Measurements from ENCODE around the gene SQSTM1. TPM values are rescaled to one million over a fixed set of nuclear protein-coding genes. Genes with fewer than 3 reads are reported as not detected.

SQSTM1 gene
- total and polyA plus RNA-seq, 4 donors, result 127 to 330 (median 256) TPM

DNA sequence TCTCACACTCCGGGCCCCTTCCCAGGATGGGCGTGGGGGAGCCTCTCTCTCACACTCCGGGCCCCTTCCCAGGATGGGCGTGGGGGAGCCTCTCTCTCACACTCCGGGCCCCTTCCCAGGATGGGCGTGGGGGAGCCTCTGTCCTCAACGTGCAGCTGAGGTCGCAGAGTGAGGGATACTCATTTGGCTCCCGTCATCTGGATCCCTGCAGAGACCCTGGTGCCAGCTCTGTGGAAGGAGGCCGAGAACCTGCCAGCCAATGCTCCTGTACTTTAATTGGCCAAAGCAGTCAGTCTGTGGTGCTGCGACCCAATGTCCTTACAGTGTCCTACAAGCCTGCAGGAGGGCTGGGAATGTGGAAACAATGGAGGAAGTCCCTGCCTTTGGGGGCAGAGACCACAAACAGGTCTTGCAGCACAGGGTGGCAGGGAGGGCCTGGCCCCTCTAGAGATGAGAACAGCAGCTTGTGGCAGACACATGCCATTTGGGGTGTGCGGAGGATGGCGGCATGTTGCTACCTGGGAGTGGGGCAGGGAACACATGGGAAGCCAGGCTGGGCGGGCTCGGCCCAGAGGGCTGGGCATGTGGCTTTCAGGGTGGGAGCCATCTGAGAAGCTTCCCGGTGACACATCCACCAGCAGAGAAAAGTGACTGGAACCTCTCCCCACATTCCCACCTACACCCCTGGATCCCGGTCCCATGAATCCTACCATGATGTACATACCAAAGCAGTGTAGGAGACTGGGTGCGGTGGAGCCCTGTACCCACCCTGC lies 51.5 kb downstream of the SQSTM1 start:
- peaks cover 14 to 80% (median 31%) of the 10 kb centered on the region in 4 donors for H3K36me3 ChIP-seq (ENCODE audit: control insufficient read depth in 4 of 4, insufficient read depth in 3 of 4, low read depth in 1 of 4, low read length in 3 of 4)
- H3K27ac ChIP-seq (ENCODE audit: low read depth in 1 of 2, low read length in 2 of 2), result no peak overlapping the region
- H3K4me3 ChIP-seq (ENCODE audit: low read depth in 1 of 3, low read length in 3 of 3), result no peak overlapping the region
- no peak for DNase-seq (ENCODE audit: low spot score)
- no peaks in the 10 kb centered on the region for H3K4me1 ChIP-seq (ENCODE audit: control insufficient read depth in 4 of 4, insufficient read depth in 4 of 4, low read length in 3 of 4)
- H3K27me3 ChIP-seq (ENCODE audit: control insufficient read depth in 4 of 4, insufficient read depth in 4 of 4, low read length in 3 of 4), result no peaks in the 10 kb centered on the region
- TF ChIP-seq EGR1 (IDR thresholded peaks at IDR 0.05; ENCODE audit: low read depth in 2 of 2) (no peak), HNF4A (conservative IDR thresholded peaks at IDR 0.05) (no peak), JUND (IDR thresholded peaks at IDR 0.05) (no peak), YY1 (IDR thresholded peaks at IDR 0.05) (no peak), RXRA (IDR thresholded peaks at IDR 0.05) (no peak), CTCF (IDR thresholded peaks at IDR 0.05; ENCODE audit: low read depth, low read length, missing input control) (no peak), FOXA2 (IDR thresholded peaks at IDR 0.05) (no peak), MAX (IDR thresholded peaks at IDR 0.05) (no peak), FOXA1 (IDR thresholded peaks at IDR 0.05) (no peak), HNF4G (IDR thresholded peaks at IDR 0.05) (no peak), TAF1 (conservative IDR thresholded peaks at IDR 0.05) (no peak), REST (IDR thresholded peaks at IDR 0.05) (no peak), GABPA (IDR thresholded peaks at IDR 0.05 in 1 of 2, conservative IDR thresholded peaks at IDR 0.05 in 1 of 2) (no peak), SP1 (IDR thresholded peaks at IDR 0.05) (no peak), RAD21 (IDR thresholded peaks at IDR 0.05) (no peak), NR2F2 (IDR thresholded peaks at IDR 0.05) (no peak)
- TF ChIP-seq, protein P1, sequence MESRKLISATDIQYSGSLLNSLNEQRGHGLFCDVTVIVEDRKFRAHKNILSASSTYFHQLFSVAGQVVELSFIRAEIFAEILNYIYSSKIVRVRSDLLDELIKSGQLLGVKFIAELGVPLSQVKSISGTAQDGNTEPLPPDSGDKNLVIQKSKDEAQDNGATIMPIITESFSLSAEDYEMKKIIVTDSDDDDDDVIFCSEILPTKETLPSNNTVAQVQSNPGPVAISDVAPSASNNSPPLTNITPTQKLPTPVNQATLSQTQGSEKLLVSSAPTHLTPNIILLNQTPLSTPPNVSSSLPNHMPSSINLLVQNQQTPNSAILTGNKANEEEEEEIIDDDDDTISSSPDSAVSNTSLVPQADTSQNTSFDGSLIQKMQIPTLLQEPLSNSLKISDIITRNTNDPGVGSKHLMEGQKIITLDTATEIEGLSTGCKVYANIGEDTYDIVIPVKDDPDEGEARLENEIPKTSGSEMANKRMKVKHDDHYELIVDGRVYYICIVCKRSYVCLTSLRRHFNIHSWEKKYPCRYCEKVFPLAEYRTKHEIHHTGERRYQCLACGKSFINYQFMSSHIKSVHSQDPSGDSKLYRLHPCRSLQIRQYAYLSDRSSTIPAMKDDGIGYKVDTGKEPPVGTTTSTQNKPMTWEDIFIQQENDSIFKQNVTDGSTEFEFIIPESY (IDR thresholded peaks at IDR 0.05), result no peak
- TF ChIP-seq, protein P2, sequence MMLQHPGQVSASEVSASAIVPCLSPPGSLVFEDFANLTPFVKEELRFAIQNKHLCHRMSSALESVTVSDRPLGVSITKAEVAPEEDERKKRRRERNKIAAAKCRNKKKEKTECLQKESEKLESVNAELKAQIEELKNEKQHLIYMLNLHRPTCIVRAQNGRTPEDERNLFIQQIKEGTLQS (IDR thresholded peaks at IDR 0.05), result no peak
- no peak overlapping the region for H3K9ac ChIP-seq (ENCODE audit: low read depth in 1 of 2, low read length in 2 of 2)
- no peaks in the 10 kb centered on the region for H3K9me3 ChIP-seq (ENCODE audit: control insufficient read depth in 4 of 4, low read length in 3 of 4)
- WGBS, result 98% methylated on average over 15 of the region's 18 CpGs

Measured in liver (tissue), 9 donors.